Activated T-helper 17 cell treated with anti-CD3 and anti-CD28 coated beads, Interleukin-2, amount 50 U/mL, for 72 hours (primary cell): ENCODE results near the gene OBSCN. TPM values are rescaled to one million over a fixed set of nuclear protein-coding genes. Genes with fewer than 3 reads are reported as not detected.
"Not testable (repeated sequence)": the region's sequence is repeated elsewhere in the genome, so short reads cannot be mapped to it uniquely, and the experiment has no call there.

Source experiments
- ATAC-seq: fragments of 150-1000 bp; cut with Tn5 transposase; replicated peaks from 2 replicates; pipeline ENCODE4 v1.10.0; 2021; ENCODE audit warnings: mild to moderate bottlenecking, moderate library complexity
- H3K27ac Mint-ChIP-seq: one replicate; pipeline ENCODE4 v1.8.0; 2022; ENCODE audit warnings: mixed read lengths
- H3K27me3 Mint-ChIP-seq: one replicate; pipeline ENCODE4 v1.8.0; 2022; ENCODE audit warnings: mixed read lengths
- H3K36me3 Mint-ChIP-seq: one replicate; pipeline ENCODE4 v1.8.0; 2022; ENCODE audit warnings: low read depth, mild to moderate bottlenecking, mixed read lengths
- H3K4me1 Mint-ChIP-seq: one replicate; pipeline ENCODE4 v1.8.0; 2022; ENCODE audit warnings: mixed read lengths
- H3K4me3 Mint-ChIP-seq: one replicate; pipeline ENCODE4 v1.8.0; 2022; ENCODE audit warnings: mild to moderate bottlenecking, mixed read lengths
- H3K9me3 Mint-ChIP-seq: one replicate; pipeline ENCODE4 v1.8.0; 2022; ENCODE audit warnings: mixed read lengths
- total RNA-seq, 2 donors: library from RNA; stranded (reverse); gene quantifications; one replicate each; pipeline ENCODE4 v1.2.3, GENCODE V29; 2022

OBSCN gene
- total RNA-seq, 2 donors from 2014 or later, result 10.8 to 60.0 TPM

DNA sequence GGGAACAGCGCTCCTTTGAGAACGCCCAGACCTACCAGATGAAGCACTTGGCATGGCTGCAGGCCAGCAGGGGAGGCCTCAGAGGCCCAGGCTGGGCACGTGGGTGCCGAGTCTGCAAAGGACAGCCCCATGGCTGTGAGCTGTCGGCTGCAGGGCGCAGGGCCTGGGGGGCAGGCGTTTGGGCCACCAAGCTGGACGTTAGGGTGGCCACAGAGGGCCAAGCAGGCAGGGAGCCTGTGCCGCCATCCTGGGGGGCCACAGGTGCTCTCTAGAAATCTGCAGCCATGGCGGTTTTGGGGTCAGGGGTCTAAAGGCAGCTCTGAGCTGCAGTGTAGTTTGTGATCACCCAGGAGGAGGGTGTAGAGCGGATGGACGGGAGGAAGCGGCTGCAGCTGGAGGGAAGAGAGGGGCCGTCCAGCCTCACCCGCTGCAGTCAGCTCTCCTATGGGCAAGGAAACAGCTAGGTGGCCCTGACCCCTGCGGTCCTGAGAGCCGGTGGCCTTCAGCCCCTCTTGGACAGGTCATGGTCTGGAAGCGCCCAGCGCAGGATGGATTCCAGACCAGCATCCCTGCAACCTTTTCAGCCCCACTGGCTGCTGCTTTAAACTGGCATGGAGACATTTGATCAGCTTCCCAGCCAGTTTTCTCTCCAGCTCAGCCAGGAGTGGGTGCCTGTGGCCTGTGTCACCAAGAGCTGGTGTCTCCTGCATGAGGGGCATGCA is 31.2 kb upstream of the OBSCN start:
- ATAC-seq, result no peak
- Mint-ChIP-seq H3K27ac (no peak overlapping the region), H3K9me3 (no peaks in the 10 kb centered on the region), H3K4me3 (no peak overlapping the region), H3K4me1 (peaks cover 8% of the 10 kb centered on the region), H3K27me3 (no peaks in the 10 kb centered on the region), H3K36me3 (no peaks in the 10 kb centered on the region)

DNA sequence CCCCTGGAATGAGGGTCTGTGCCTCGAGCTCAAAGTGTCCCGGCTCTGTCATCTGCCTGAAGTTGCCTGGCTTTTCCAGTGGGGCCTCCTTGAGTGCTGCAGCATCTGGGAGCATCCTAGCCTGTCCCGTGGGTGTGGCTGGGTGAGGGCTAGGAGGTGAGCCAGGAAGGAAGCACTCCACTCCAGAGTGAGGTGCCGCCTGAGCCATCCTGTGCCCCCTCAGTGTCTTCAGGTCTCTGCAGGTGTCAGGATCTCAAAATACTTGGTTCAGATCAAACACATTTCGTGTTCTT is 30.7 kb upstream of the OBSCN start:
- Mint-ChIP-seq H3K4me1 (peaks cover 7% of the 10 kb centered on the region), H3K27me3 (no peaks in the 10 kb centered on the region), H3K4me3 (no peak overlapping the region), H3K27ac (no peak overlapping the region), H3K9me3 (no peaks in the 10 kb centered on the region), H3K36me3 (no peaks in the 10 kb centered on the region)
- ATAC-seq, result no peak

DNA sequence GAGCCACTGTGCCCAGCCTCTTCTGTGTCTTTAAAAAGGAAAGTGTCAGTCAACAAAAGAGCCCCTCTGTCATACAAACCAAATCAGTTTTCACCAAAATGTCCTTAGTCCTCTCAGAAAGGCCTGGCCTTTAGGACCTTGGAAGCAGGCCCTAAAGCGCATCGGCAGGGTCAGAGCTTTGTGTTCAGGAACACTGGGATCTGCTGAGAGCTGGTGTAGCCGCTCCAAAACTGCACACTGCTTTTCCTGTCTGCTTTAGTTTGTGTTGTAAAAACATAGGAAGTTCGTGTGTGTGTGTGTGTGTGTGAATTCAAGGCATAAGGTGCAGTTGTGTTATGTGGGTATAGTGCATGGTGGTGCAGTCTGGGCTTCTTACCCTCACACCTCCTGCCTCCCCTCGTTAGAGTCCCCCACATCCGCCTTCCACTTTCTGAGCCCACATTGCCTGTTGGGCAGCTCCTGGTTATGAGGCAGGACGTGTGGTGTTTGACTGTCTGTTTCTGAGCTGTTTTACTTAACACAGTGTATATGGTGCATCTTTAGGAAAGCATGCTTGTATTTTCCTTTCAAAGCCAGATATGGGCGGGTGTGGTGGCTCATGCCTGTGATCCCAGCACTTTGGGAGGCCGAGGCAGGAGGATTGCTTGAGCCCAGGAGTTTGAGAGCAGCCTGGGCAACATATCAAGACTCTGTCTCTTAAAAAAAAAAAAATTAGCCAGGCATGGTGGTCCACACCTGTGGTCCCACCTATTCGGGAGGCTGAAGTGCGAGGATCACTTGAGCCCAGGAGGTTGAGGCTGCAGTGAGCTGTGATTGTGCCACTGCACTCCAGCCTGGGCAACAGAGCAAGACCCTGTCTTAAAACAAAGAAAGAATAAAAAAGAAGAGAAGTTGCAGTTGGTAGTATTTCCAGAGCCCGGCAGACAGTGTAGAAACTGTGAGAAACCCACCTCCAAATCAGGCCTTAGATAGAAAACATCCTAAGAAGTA is 29.8 kb upstream of the OBSCN start:
- Mint-ChIP-seq H3K36me3 (no peaks in the 10 kb centered on the region), H3K27me3 (no peaks in the 10 kb centered on the region), H3K9me3 (no peaks in the 10 kb centered on the region), H3K4me1 (peaks cover 4% of the 10 kb centered on the region), H3K27ac (peak overlapping the region; percentile 23), H3K4me3 (no peak overlapping the region)
- ATAC-seq, result no peak

DNA sequence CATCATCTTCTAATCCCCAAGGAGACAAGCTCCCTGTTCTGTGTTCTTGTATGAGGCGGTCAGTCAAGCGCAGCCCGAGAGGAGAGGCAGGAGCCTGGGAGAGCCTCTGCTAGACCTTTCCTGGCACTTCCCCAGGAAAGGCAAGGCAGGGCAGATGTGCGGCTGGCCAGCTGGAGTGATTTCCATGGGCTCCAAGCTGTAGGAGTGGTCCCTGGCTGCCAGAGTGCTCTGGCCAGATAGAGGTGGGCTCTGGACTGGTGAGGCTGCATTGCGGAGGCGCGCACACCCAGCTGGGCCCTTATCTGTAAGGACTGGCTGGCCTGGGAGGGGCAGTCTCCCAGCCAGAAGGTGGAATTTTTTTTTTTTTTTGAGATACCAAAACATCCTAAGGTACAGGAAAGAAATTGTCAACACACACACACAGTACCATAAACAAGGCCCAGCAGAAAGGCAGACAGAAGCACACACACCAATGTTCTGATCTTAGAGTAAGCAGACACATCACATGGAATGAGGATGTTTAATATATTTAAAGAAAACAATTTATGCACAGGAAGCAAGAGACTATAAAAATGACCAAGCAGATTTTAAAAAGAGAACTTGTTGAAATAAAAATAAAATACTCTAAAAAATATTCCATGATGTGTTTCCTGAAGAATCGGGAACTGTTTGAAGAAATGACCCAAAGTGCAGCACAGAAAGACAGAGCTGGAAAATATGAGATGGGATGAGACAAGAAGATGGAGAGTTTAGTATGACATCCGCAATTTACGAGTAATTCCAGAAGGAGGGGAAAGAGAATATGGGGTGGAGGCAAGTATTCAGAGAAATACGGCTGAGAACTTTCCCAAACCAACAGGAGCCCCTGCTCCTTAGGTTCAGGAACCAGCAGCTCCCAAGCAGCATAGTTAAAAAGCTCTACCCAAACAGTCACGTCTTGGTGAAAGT is 28.8 kb upstream of the OBSCN start:
- peak overlapping the region; percentile 31 for H3K27ac Mint-ChIP-seq
- no peaks in the 10 kb centered on the region for H3K9me3 Mint-ChIP-seq
- peaks cover 4% of the 10 kb centered on the region for H3K4me1 Mint-ChIP-seq

DNA sequence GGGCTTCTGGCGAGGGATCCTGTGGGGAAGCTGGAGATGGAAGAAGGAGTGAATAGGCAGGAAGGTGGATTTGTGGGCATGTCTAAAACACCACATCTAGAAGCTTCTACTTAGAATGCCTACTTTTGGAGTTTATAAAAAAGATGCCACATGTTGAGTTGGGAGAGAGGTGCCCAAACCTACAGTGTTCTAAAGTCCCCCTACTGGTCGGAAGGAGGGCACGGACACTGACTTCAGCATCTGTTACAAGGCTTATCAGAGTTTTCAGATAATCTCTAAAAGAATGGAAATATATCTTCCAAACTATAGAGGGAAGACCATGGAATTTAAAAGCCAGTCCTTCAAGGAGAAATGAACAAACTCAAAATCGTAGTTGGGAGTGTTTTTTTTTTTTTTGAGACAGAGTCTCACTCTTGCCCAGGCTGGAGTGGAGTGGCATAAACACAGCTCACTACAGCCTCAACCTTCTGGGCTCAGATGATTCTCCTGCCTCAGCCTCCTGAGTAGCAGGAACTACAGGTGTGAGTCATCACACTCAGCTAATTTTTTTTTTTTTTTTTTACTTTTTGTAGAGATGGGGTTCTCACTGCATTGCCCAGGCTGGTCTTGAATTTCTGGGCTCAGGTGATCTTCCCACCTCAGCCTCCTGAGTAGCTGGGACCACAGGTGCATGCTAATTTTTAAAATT is 27.4 kb upstream of the OBSCN start:
- H3K4me1 Mint-ChIP-seq, result peaks cover 4% of the 10 kb centered on the region
- no peaks in the 10 kb centered on the region for H3K27me3 Mint-ChIP-seq
- no peaks in the 10 kb centered on the region for H3K9me3 Mint-ChIP-seq
- no peak overlapping the region for H3K27ac Mint-ChIP-seq
- H3K36me3 Mint-ChIP-seq, result no peaks in the 10 kb centered on the region
- H3K4me3 Mint-ChIP-seq, result no peak overlapping the region
- ATAC-seq, result peak; percentile 45

More for the DNA sequence above, 28.8 kb upstream of the OBSCN start:
- H3K4me3 Mint-ChIP-seq, result no peak overlapping the region
- H3K27me3 Mint-ChIP-seq, result no peaks in the 10 kb centered on the region
- no peak for ATAC-seq
- no peaks in the 10 kb centered on the region for H3K36me3 Mint-ChIP-seq

DNA sequence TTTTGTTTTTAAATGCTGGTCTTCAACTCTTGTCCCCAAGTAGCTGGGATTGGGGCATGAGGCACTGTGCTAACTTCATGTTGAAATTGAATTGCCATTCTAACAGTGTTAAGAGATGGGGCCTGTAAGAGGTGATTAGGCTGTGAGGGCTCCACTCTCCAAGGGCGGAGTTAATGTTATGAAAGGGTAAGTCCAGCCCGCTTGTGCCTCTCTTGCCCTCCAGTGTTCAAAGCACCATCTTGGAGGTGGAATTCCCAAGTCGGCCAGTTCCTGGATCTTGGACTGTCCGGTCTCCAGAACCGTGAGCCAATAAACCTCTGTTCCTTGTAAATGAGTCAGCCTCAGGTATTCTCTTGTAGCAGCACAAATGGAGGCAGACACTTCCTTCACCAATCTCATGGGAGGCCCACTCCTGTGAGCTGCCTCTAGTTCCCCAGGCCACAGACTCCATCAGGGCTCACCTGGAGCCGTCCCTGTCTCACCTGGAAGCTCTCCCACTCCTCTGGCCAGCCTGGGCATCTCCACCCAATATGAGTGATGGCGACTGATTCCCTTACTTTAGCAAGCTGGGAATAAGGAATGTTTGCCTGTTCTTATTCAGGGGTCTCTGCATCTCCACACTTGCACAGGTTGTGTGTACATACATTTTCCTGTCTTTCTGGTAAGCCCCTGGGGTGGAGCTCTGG is 26.7 kb upstream of the OBSCN start:
- H3K9me3 Mint-ChIP-seq, result no peaks in the 10 kb centered on the region
- no peak overlapping the region for H3K4me3 Mint-ChIP-seq
- H3K27ac Mint-ChIP-seq, result peak overlapping the region; percentile 22
- no peaks in the 10 kb centered on the region for H3K36me3 Mint-ChIP-seq
- H3K4me1 Mint-ChIP-seq, result peaks cover 10% of the 10 kb centered on the region
- no peaks in the 10 kb centered on the region for H3K27me3 Mint-ChIP-seq
- ATAC-seq, result no peak

DNA sequence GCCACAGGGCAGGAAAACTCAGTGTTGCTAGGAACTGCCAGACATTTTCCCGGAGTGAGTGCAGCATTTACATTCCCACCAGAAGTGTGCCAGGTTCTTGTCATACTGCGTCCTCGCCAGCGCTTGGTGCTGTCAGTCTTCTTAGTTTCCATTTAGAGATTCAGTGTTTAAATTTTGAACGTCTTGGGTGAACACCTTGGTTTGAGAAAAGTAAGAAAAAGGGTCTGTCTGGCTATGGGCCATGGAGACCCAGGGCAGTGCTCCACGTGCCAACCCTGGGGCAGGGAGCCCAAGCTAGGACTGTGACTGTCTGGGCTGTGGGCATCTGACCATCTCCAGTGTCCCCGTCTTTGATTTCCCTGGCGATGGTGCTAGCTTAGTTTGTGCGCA is 26.2 kb upstream of the OBSCN start:
- no peak for ATAC-seq
- Mint-ChIP-seq H3K4me1 (peaks cover 10% of the 10 kb centered on the region), H3K36me3 (no peaks in the 10 kb centered on the region), H3K9me3 (no peaks in the 10 kb centered on the region), H3K27ac (peak overlapping the region; percentile 22), H3K27me3 (no peaks in the 10 kb centered on the region), H3K4me3 (no peak overlapping the region)

DNA sequence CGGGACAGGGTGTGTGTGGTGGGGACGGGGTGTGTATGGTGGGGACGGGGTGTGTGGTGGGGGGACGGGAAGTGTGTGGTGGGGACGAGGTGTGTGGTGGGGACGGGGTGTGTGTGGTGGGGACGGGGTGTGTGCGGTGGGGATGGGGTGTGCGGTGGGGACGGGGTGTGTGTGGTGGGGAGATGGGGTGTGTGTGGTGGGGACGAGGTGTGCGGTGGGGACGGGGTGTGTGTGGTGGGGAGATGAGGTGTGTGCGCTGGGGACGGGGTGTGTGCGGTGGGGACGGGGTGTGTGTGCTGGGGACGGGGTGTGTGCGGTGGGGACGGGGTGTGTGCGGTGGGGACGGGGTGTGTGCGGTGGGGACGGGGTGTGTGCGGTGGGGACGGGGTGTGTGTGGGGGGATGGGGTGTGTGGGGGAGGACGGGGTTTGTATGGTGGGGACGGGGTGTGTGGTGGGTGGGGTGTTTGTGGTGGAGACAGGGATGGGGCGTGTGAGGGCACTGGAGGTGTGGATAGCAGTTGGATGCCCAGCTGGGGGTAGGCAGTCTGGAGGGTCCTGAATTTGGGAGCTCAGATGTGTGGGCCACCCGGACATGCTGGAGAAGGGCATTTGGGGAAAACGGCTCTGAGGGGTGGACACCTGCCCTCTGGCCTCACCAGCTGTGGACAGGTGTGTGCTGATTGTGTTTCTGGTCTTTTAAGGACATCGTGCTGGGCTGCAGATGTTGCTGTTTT is 25.4 kb upstream of the OBSCN start:
- no peaks in the 10 kb centered on the region for H3K9me3 Mint-ChIP-seq
- no peaks in the 10 kb centered on the region for H3K27me3 Mint-ChIP-seq
- H3K4me1 Mint-ChIP-seq, result peaks cover 10% of the 10 kb centered on the region
- ATAC-seq, result no peak
- no peak overlapping the region for H3K27ac Mint-ChIP-seq
- H3K36me3 Mint-ChIP-seq, result no peaks in the 10 kb centered on the region
- H3K4me3 Mint-ChIP-seq, result no peak overlapping the region

DNA sequence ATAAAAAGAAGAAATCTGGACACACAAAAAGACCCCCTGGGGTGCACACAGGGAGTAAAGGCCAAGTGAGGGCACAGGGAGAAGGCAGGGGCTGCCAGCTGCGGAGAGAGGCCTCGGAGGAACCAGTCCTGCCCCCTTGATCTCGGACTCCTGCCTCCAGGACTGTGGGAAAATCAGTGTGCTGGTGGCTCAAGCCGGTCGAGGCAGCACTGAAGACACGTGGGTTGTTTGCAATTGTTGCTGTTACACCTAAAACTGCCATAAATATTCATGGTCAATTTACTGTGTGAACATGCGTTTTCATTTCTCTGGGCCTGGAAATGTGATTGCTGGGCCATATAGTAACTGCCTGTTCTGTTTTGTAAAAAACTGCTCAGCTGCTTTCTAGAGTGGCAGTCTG is 23.7 kb upstream of the OBSCN start:
- Mint-ChIP-seq H3K4me3 (no peak overlapping the region), H3K27me3 (no peaks in the 10 kb centered on the region), H3K36me3 (no peaks in the 10 kb centered on the region), H3K27ac (no peak overlapping the region), H3K4me1 (peaks cover 10% of the 10 kb centered on the region), H3K9me3 (no peaks in the 10 kb centered on the region)
- no peak for ATAC-seq

DNA sequence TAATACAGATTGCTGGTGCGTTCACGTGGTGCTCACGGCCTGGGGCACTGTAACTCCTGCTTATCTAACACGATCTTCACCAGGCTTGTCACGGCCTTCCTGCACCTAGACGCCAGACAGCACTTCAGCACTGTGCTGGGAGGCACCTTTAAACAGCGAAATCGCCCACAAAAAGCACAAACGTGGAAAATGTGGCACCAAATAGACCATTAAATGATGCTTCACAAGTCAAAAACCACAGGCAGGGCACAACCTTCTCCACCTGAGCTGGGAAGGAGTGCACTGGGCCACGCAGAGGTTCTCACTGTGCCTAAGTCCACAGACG is 22.2 kb upstream of the OBSCN start:
- H3K9me3 Mint-ChIP-seq, result no peaks in the 10 kb centered on the region
- H3K4me3 Mint-ChIP-seq, result peak overlapping the region; percentile 53
- H3K4me1 Mint-ChIP-seq, result peaks cover 7% of the 10 kb centered on the region
- peak overlapping the region; percentile 61 for H3K27ac Mint-ChIP-seq
- H3K27me3 Mint-ChIP-seq, result no peaks in the 10 kb centered on the region
- H3K36me3 Mint-ChIP-seq, result no peaks in the 10 kb centered on the region
- peak; percentile 81 for ATAC-seq

DNA sequence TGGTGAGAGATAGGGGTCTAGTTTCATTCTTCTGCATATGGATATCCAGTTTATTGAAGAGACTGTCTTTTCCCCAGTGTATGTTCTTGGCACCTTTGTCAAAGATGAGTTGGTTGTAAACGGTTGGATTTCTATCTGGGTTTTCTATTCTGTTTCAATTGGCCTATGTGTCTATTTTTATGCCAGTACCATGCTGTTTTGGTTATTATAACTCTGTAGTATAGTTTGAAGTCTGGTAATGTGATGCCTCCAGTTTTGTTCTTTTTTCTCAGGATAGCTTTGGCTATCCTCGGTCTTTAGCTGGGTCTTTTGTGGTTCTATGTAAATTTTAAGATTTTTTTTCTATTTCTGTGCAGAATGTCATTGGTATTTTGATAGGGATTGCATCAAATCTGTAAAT is 19.6 kb upstream of the OBSCN start:
- not testable (repeated sequence) for H3K27me3 Mint-ChIP-seq, H3K27ac Mint-ChIP-seq, H3K4me1 Mint-ChIP-seq, H3K9me3 Mint-ChIP-seq, ATAC-seq, H3K4me3 Mint-ChIP-seq, H3K36me3 Mint-ChIP-seq

DNA sequence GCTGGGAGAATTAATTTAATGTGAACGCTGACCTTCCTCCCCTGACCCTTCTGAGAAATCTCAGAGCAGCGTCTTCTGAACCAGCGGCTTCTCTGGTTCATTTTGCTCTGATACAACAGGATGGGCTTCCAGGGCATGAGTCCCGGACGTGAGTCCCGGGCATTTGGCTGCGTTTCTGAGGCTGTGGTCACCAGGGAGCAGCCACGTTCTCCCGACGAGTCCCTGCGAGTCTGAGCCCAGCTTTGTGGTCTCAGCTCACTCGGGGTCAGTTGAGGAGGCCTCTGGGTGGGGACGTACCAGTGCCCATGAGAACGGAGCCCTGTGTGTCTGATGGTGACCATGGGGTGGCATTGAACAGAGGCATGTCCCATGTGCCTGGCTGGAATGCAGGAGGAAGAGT is 17.7 kb upstream of the OBSCN start:
- Mint-ChIP-seq H3K4me1 (peaks cover 7% of the 10 kb centered on the region), H3K9me3 (no peaks in the 10 kb centered on the region), H3K27ac (no peak overlapping the region), H3K36me3 (no peaks in the 10 kb centered on the region), H3K27me3 (no peaks in the 10 kb centered on the region), H3K4me3 (no peak overlapping the region)
- ATAC-seq, result no peak

DNA sequence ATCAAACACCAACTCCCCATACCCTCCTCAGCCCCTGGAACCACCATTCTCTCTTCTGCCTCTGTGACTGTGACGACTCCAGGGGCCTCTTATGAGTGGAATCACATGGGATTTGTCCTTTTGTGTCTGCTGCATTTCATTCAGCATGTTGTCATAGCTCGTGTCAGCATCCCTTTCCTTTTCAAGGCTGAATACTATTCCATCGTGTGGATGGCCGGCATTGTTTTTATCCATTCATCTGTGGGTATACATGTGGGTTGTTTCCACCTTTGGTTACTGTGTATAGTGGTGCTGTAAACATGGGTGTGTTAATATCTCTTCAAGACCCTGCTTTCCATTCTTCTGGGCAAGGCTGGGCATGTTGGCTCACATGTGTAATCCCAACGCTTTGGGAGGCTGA is 17.1 kb upstream of the OBSCN start:
- Mint-ChIP-seq H3K36me3 (no peaks in the 10 kb centered on the region), H3K4me3 (no peak overlapping the region), H3K4me1 (peaks cover 2% of the 10 kb centered on the region), H3K27me3 (no peaks in the 10 kb centered on the region), H3K27ac (no peak overlapping the region), H3K9me3 (no peaks in the 10 kb centered on the region)
- no peak for ATAC-seq
